OCI-LY1 (cell line): ENCODE measurements around the gene ZSCAN12.

Source experiments
- H2AFZ ChIP-seq: fragments of 200-600 bp; sonication (generic), shearing (Covaris generic); 2 replicates; pipeline ENCODE4 v1.6.0; 2014; ENCODE audit warnings: antibody characterized with exemption, mild to moderate bottlenecking, low read length
- H3F3A ChIP-seq: fragments of 200-600 bp; sonication (generic), shearing (Covaris generic); 2 replicates; pipeline ENCODE4 v1.6.0; 2014; ENCODE audit warnings: mild to moderate bottlenecking, antibody characterized with exemption, low read length, moderate library complexity; ENCODE audit not compliant: insufficient read depth
- H3K27ac ChIP-seq: fragments of 200-600 bp; sonication (generic); 2 replicates; pipeline ENCODE4 v1.5.1; 2014; ENCODE audit warnings: low read length, mixed run types, mild to moderate bottlenecking, low read depth; ENCODE audit not compliant: poor library complexity, severe bottlenecking
- H3K27me3 ChIP-seq: fragments of 200-600 bp; sonication (generic); 2 replicates; pipeline ENCODE4 v1.6.0; 2014; ENCODE audit warnings: antibody characterized with exemption, mild to moderate bottlenecking, low read length, moderate library complexity; ENCODE audit not compliant: insufficient read depth
- H3K36me3 ChIP-seq: fragments of 200-600 bp; sonication (generic); 2 replicates; pipeline ENCODE4 v1.6.1; 2014; ENCODE audit warnings: mild to moderate bottlenecking, antibody characterized with exemption, low read length, moderate library complexity, mixed read lengths; ENCODE audit not compliant: insufficient read depth
- H3K4me1 ChIP-seq: fragments of 200-600 bp; sonication (generic); 2 replicates; pipeline ENCODE4 v1.5.1; 2014; ENCODE audit warnings: mild to moderate bottlenecking, low read length, moderate library complexity; ENCODE audit not compliant: insufficient read depth, severe bottlenecking
- H3K4me2 ChIP-seq: fragments of 200-600 bp; sonication (generic), shearing (Covaris generic); 2 replicates; pipeline ENCODE4 v1.6.1; 2014; ENCODE audit warnings: low read length
- H3K4me3 ChIP-seq: fragments of 200-600 bp; sonication (generic); 2 replicates; pipeline ENCODE4 v1.5.1; 2014; ENCODE audit warnings: low read length, low read depth, mild to moderate bottlenecking, mixed read lengths; ENCODE audit not compliant: poor library complexity, severe bottlenecking
- H3K79me2 ChIP-seq: fragments of 200-600 bp; shearing (Covaris generic); 2 replicates; pipeline ENCODE4 v1.6.1; 2016; ENCODE audit warnings: mixed run types, low read length, mixed read lengths; ENCODE audit not compliant: insufficient read depth
- H3K9ac ChIP-seq: fragments of 200-600 bp; sonication (generic), shearing (Covaris generic); 2 replicates; pipeline ENCODE4 v1.6.1; 2014; ENCODE audit warnings: mild to moderate bottlenecking, low read length, mixed read lengths
- H3K9me2 ChIP-seq: fragments of 200-600 bp; sonication (generic), shearing (Covaris generic); 2 replicates; pipeline ENCODE4 v1.6.1; 2014; ENCODE audit warnings: low read depth, mild to moderate bottlenecking, low read length, mixed read lengths
- H3K9me3 ChIP-seq: fragments of 200-600 bp; shearing (Covaris generic); 2 replicates; pipeline ENCODE4 v1.6.1; 2014; ENCODE audit warnings: low read length, mixed read lengths
- H4K20me1 ChIP-seq: fragments of 200-600 bp; sonication (generic), shearing (Covaris generic); 2 replicates; pipeline ENCODE4 v1.6.0; 2016; ENCODE audit warnings: mild to moderate bottlenecking, low read length; ENCODE audit not compliant: insufficient read depth
- EZH2 ChIP-seq: fragments of 200-600 bp; sonication (generic), shearing (Covaris generic); IDR thresholded peaks from 2 replicates; pipeline ENCODE4 v1.8.0; 2017; ENCODE audit warnings: borderline replicate concordance, mixed run types, mild to moderate bottlenecking, antibody characterized with exemption, low read length, moderate library complexity, mixed read lengths
- TF ChIP-seq, protein P1 (sequence below): fragments of 200-600 bp; sonication (generic), shearing (Covaris generic); IDR thresholded peaks from 2 replicates; pipeline ENCODE4 v1.5.1; 2017; ENCODE audit warnings: mild to moderate bottlenecking, antibody characterized with exemption, low read length, moderate library complexity, mixed read lengths

The ZSCAN12 gene

DNA sequence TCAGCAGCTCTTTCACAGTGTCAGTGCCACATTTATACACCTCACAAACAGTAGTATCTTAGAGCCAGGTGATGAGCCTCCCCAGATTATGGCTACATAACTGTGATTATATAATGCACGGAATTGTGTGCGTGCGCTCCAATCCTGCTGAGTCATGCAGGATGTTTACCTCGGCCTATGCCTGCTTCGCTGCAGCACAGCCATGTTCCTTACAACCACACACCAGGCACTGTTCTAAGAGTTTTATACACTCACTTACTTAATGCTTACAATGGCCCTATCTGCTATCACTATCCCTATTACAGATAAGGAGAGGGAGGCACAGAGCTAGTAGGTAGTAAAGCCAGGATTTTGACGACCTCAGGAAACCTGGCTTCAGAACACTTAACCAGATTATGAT lies 42.5 kb downstream of the ZSCAN12 start:
- H3K4me1 ChIP-seq = peaks cover 12% of the 10 kb centered on the region
- H3K9me3 ChIP-seq = peaks cover 8% of the 10 kb centered on the region; the same call in 1 of the 2 replicates
- H3K4me3 ChIP-seq = no peak overlapping the region
- H2AFZ ChIP-seq = no peak overlapping the region
- peaks cover 37% of the 10 kb centered on the region for H3K36me3 ChIP-seq
- no peaks in the 10 kb centered on the region for H3F3A ChIP-seq
- H3K9ac ChIP-seq = no peak overlapping the region
- no peaks in the 10 kb centered on the region for H4K20me1 ChIP-seq
- no peaks in the 10 kb centered on the region for H3K9me2 ChIP-seq
- TF ChIP-seq, protein P1, sequence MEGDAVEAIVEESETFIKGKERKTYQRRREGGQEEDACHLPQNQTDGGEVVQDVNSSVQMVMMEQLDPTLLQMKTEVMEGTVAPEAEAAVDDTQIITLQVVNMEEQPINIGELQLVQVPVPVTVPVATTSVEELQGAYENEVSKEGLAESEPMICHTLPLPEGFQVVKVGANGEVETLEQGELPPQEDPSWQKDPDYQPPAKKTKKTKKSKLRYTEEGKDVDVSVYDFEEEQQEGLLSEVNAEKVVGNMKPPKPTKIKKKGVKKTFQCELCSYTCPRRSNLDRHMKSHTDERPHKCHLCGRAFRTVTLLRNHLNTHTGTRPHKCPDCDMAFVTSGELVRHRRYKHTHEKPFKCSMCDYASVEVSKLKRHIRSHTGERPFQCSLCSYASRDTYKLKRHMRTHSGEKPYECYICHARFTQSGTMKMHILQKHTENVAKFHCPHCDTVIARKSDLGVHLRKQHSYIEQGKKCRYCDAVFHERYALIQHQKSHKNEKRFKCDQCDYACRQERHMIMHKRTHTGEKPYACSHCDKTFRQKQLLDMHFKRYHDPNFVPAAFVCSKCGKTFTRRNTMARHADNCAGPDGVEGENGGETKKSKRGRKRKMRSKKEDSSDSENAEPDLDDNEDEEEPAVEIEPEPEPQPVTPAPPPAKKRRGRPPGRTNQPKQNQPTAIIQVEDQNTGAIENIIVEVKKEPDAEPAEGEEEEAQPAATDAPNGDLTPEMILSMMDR = no peak
- TF ChIP-seq EZH2 = no peak
- H3K4me2 ChIP-seq = no peak overlapping the region
- no peaks in the 10 kb centered on the region for H3K79me2 ChIP-seq
- H3K27me3 ChIP-seq = no peaks in the 10 kb centered on the region
- H3K27ac ChIP-seq = no peak overlapping the region

DNA sequence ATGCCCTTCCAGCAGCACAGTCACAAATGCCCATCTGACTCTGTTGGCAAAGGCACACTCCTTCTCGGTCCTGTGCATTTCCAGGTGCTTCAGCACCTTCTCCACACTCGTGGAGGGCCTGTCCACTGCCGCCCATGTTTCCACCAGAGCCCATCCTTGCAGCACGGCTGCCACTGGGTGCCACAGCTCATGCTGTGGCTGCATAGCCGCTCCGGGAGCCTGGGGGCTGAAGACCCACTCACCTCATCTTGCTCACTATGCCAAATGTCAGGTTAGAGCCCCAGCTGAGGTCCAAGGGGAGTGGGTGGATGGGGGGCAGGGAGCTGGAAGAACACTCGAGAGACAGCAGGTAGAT lies 42.9 kb downstream of the ZSCAN12 start:
- Histone ChIP-seq H3K79me2 (0 out of 2 replicates have a peak, but pooled peaks cover 1% of the 10 kb centered on the region), H3K9me3 (peaks cover 8% of the 10 kb centered on the region; the same call in 1 of the 2 replicates), H3K36me3 (peaks cover 33% of the 10 kb centered on the region), H3K4me3 (no peak overlapping the region), H3K9ac (no peak overlapping the region), H3K9me2 (no peaks in the 10 kb centered on the region), H4K20me1 (no peaks in the 10 kb centered on the region), H2AFZ (no peak overlapping the region), H3K4me1 (peaks cover 12% of the 10 kb centered on the region), H3K27me3 (no peaks in the 10 kb centered on the region), H3K27ac (no peak overlapping the region), H3K4me2 (no peak overlapping the region), H3F3A (no peaks in the 10 kb centered on the region)
- TF ChIP-seq, protein P1 = no peak
- TF ChIP-seq EZH2 = no peak

DNA sequence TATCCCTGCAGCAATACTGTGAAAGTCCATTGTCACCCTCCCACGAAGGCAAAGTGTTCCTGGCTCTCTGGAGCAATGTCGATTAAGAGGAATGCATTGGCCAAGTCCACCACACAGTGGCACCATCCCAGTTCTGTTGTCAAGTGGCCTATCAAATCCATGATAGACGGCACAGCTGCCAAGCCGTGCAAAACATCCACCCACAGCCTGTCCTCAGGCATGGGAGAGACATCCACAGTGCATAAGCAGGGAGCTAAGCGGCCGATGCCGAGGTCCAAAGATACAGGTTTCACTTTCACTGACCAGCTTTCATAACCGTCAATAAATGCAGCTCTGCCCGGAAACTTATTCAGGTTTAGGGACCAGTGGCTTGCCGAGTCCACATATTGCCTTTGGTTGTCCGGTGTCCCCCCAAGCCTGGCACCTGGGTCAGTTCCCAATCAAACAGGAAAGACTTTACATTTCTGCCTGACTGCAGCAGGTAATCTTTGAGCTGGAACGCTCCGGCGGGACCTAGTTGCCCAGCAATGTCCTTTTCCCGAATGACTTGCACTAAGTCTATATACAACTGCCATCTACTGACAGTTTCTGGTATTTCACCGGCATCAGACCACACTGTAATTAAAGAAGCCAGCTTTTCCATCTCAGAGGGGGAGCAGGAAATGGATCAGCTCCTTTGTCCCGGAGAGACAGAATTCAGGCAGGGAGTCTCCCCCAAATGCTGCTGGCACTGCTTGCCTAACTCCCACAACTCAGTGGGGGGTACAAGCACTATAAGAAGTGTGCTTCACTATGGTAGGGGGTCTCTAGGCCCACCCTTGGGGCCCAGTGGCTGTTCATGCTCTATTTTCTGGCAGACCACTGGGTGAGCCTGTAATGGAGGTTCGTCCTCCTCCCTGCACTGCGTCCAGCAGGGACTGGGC lies 43.5 kb downstream of the ZSCAN12 start:
- peak overlapping the region; percentile 70 for H3K9ac ChIP-seq
- peaks cover 8% of the 10 kb centered on the region; the same call in 1 of the 2 replicates for H3K9me3 ChIP-seq
- H3K4me2 ChIP-seq = peak overlapping the region; percentile 86
- H3F3A ChIP-seq = no peaks in the 10 kb centered on the region
- H3K27ac ChIP-seq = peak overlapping the region; percentile 31
- H3K79me2 ChIP-seq = peaks cover 7% of the 10 kb centered on the region; the same call in 1 of the 2 replicates
- no peak for TF ChIP-seq EZH2
- TF ChIP-seq, protein P1 = peak; percentile 80
- H3K4me3 ChIP-seq = peak overlapping the region; percentile 64
- H4K20me1 ChIP-seq = no peaks in the 10 kb centered on the region
- H3K9me2 ChIP-seq = no peaks in the 10 kb centered on the region
- peaks cover 18% of the 10 kb centered on the region for H3K4me1 ChIP-seq
- H2AFZ ChIP-seq = no peak overlapping the region
- no peaks in the 10 kb centered on the region for H3K27me3 ChIP-seq
- H3K36me3 ChIP-seq = peaks cover 27% of the 10 kb centered on the region
